ENCODE results near the gene MLLT10.

MLLT10 gene

DNA sequence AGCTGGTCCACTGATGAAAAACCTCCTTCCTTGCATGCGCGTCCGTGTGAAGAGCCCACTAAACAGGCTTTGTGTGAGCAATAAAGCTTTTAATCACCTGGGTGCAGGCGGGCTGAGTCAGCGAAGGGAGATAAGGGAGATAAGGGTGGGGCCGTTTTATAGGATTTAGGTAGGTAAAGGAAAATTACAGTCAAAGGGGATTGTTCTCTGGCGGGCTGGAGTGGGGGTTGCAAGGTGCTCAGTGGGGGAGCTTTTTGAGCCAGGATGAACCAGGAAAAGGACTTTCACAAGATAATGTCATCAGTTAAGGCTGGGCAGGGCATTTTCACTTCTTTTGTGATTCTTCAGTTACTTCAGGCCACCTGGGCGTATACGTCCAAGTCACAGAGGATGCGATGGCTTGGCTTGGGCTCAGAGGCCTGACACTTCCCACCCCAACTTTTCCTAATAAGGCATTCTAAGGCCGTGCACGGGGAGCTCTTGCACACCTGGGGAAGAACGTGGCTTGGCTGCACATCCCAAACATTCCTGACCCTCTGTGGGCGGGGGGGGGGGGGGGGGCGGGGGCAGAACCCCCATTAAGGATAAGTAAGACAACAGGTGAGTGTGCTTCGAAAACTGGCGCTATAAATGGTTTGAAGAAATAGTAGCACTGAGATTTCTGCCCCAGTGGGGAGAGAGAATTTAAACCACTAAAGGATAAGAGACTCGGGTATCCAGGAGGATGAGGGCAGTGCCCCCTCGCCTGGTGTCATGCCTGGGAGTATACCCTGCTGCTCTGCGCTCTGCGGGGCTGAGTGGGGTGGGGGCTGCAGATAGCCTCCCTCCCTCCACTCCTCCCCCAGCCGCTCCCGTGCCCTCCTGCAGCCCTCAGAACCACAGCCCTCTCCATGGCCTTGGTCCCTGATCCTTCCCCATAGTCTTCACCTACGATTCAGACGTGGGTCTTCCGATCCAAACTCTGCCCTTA lies 217.6 kb downstream of the MLLT10 start:
- no peak for DNase-seq
- intact Hi-C loops (cut with DNase I), result no loop called here

DNA sequence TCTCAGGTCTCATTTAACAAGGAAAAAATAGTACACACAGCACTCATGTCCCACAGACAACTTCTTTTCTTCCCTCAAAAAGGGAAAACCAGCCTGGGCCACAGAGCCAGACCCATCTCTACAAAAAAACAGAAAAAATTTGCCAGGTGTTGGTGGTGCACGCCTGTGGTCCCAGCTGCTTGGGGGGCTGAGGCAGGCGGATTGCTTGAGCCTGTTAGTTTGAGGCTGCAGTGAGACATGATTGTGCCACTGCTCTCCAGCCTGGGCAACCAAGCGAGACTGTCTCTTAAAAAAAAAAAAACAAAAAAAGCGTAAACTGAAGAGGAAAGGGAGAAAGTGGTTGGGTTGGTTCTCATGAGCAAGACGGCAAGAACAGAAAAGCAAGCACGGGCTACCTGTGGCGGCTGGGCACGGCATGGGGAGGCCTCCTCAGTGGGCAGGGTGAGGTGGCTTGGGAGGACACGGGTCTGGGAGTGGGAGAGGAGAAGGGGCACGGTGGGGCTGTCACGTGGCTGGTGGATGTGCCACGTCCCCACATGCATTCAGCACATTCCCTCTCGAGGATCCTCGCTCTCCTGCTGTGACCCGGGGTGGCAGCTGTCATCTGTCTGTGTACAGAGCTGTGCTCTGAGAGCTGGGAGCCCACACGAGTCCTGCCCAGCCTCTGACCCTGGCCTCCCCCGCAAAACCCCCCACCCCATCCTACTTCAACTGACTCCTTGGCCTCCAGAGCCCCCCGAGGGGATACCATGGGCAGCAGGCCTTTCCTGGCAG lies 219.7 kb downstream of the MLLT10 start:
- intact Hi-C loops (cut with DNase I), result no loop called here
- DNase-seq, result peak in 1 of 10 donors; percentile 71

DNA sequence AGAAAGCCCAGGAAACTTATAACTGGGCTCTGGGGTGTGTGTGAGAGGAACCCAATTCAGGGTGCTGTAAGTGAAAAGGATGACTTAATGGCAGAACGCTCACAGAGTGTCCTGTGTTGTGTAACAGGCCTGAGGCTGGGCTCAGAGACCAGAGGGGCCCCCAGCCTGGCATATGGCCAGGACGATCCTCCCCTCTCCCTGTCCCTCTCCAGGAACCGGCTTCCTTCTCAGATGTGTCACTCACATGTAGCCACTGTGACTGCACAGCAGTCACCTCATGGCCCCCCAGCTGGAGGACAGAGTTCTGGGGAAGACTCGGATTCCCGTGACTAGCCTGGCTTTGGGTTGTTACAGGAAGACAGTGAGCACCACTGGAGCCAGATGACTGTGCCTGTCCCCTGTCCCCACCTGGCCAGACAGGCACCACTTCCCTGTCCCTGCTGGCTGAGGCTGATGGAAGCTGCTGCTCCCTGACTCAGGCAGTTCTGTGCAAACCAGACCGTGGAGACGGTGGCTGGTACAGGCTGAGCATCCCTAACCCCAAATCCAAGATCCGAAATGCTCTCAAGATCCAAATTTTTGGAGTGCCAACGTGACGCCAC lies 220.5 kb downstream of the MLLT10 start:
- intact Hi-C loops (cut with DNase I), result no loop called here
- DNase-seq, result peak in 1 of 10 donors; percentile 67

DNA sequence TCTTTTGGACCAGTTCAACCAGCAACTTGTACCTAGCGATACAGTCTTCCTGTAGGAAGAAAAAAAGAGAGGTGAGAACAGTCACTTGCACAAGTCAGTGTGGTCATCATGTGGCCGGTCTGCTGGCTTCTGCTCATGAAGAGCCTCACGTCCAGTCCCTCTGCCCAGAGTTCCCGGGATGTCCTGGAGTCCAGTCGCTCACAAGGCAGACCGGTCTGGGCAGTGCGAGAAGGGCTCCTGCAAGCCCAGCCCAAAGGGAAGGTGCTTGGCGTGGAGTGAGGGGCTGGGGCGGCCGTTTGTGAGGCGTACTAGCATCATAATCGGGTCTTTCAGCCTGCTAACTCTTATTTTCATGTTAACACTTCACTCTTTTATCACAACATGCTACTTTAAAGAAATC lies 222.7 kb downstream of the MLLT10 start:
- DNase-seq, result no peak
- intact Hi-C loops (cut with DNase I), result no loop called here

DNA sequence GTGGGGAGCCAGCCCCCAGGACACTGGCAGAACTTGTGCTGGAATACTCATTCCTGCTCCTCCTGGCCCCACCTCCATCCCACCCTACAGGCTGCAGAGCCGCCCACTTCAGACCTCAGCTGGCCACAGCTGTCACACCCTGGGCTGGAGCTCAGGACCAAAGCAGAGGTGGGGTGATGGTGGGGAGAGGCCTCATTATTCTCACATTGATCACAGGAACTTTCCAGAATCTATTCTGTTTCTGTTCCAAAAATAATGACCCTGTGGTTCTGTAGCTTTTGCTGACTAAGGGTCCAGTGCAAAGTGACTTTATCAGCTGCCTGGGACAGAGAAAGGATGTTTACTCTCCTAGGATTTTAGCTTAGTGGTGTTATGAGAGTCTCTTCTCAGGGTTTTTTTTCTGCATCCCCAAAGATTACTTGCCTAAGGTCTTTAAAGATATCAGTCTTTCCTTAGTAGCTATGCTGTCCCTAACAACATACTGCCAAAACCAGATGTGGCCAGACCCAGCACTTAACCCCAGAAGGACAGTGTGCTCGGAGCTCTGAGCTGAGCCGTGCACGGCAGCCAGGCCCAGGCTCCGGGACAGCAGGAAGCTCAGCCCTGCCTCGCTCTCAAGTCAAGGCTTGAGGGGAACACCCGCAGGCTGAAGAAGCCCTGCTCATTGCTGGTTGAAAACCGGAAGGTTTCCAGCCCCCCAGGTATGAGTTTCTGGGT lies 223.3 kb downstream of the MLLT10 start:
- intact Hi-C loops (cut with DNase I), result no loop called here
- no peak for DNase-seq

DNA sequence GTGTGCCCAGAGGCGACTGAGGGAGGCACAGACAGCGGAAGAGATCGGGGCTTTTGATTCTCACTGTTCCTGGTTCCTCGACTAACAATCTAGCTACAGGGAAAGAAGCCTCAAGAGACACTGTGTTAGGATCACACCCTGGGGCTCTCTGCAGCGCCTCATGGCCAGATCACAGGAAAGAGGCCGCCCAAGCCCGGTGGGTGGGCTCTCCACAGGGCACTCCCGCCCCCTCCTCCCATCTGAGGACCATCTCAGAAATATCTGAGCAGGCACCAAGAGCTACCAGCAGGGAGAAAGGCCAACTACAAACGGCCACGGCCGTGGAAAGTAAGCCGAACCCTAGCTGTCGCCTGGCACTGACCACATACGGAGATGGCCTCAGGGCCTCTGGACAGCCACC lies 224.2 kb downstream of the MLLT10 start:
- intact Hi-C loops (cut with DNase I), result no loop called here

DNA sequence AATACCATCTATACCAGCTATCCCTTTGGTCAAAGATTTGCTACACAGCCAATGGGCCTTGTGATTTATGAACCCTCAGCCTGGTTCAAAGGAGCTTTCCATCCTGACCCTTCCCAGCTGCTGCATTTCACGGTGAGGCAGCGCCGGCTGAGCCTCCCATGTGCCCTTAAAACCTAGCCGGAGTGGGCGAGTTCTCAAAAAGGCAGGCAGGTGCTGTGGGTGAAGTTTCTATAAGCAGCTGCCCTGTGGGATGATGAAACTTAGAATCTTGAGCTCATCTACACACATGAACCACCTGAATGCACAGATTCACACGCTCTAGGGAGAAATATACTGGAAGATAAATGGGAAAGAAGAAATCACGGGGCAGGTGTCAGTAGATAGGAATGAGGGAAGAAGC lies 224.7 kb downstream of the MLLT10 start:
- no peak for DNase-seq
- intact Hi-C loops (cut with DNase I), result no loop called here

More for the DNA sequence above, 224.2 kb downstream of the MLLT10 start:
- no peak for DNase-seq

DNA sequence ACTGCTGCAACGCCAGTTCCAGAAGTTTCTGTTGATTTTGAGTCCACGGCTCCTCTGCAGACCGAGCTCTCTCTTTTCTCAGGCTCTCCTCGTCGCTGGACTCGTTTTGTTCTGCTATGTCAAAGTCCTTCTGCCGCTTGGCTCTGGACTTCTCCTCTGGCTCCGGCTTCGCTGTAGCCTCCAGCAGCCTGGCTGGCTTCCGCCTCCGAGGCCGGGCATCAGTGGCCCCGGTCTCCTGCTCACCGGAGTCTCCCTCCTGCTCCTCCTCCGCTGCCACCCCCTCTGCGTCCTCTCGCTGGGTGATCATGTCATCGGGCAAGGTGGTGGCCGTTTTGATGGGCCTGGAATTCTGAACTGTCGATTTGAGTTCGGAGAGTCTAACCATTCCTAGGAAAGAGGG lies 225.2 kb downstream of the MLLT10 start:
- intact Hi-C loops (cut with DNase I), result no loop called here

DNA sequence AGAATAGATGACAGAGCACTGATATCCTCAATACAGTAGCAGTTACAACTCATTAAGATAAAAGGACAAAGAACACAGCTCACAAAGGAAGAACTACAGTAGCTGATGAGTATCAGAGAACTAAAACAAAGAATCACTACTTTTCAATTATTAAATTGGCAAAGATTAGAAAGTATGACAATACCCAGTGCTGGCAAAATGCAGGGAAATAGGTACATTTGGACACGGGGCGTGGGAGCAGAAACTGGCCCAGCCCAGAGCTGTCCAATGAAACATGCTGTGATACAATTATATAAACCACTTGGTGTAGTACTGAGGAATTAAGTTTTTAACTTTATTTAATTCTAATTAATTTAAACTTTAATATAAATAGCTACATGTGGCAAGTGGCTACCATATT lies 226.3 kb downstream of the MLLT10 start:
- intact Hi-C loops (cut with DNase I), result no loop called here
- no peak for DNase-seq

More for the DNA sequence above, 225.2 kb downstream of the MLLT10 start:
- DNase-seq, result no peak

- intact Hi-C loops (cut with DNase I), result no loop called here
- no peak for DNase-seq
Measured at GRCh38 chr10:21764466-21765189, 230.6 kb downstream of the MLLT10 start.

DNA sequence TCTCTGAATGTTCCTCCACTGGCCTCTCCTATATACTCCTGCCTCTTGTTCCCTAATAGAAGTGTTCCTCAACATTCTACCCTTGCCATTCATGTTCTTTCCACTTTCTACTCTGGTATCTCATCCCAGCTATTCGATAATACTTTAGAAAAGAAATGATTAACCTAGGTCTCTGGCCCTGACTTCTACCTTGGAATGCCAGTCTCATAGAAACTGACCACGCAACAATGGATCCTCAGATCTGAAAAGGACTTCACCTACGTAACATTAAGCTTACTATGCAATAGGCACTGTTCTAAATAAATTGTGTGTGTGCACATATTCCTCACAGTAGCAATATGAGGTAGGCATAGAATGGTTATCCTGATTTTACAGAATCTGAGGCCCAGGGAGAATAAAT lies 235.0 kb downstream of the MLLT10 start:
- intact Hi-C loops (cut with DNase I), result no loop called here

GRCh38 chr10:21771219-21771618 lies 237.2 kb downstream of the MLLT10 start:
- intact Hi-C loops (cut with DNase I), result no loop called here
- DNase-seq, result no peak

More for the DNA sequence above, 235.0 kb downstream of the MLLT10 start:
- no peak for DNase-seq

GRCh38 chr10:21776883-21777282 lies 242.9 kb downstream of the MLLT10 start:
- DNase-seq, result no peak
- intact Hi-C loops (cut with DNase I), result no loop called here

- DNase-seq, result no peak
- intact Hi-C loops (cut with DNase I), result no loop called here
Measured at GRCh38 chr10:21791276-21791675, 257.2 kb downstream of the MLLT10 start.

All from posterior cingulate gyrus (tissue), 11 donors.